Stomach (tissue), 4 donors: ENCODE data around the gene HAAO.

ENCODE experiments used
- EP300 ChIP-seq: sonication (generic); formaldehyde crosslinking; IDR thresholded peaks from one replicate; pipeline ENCODE4 v1.6.1; 2017; ENCODE audit warnings: antibody characterized with exemption
- POLR2AphosphoS5 ChIP-seq, 3 donors: sonication (generic); formaldehyde crosslinking; IDR thresholded peaks; one replicate each; pipeline ENCODE4 v1.6.1; 2016; ENCODE audit warnings: antibody characterized with exemption in 3 of 3
- TF ChIP-seq, protein P1 (sequence below), 7 experiments: fragments of 450-650 bp in 4 of 7; fragments of 200-600 bp in 3 of 7; sonication (generic) in 3 of 7; IDR thresholded peaks; one replicate each; pipeline ENCODE4 v1.5.1; 2016 to 2019; ENCODE audit warnings: antibody characterized with exemption in 7 of 7, control low read depth in 2 of 7, mild to moderate bottlenecking in 1 of 7

DNA sequence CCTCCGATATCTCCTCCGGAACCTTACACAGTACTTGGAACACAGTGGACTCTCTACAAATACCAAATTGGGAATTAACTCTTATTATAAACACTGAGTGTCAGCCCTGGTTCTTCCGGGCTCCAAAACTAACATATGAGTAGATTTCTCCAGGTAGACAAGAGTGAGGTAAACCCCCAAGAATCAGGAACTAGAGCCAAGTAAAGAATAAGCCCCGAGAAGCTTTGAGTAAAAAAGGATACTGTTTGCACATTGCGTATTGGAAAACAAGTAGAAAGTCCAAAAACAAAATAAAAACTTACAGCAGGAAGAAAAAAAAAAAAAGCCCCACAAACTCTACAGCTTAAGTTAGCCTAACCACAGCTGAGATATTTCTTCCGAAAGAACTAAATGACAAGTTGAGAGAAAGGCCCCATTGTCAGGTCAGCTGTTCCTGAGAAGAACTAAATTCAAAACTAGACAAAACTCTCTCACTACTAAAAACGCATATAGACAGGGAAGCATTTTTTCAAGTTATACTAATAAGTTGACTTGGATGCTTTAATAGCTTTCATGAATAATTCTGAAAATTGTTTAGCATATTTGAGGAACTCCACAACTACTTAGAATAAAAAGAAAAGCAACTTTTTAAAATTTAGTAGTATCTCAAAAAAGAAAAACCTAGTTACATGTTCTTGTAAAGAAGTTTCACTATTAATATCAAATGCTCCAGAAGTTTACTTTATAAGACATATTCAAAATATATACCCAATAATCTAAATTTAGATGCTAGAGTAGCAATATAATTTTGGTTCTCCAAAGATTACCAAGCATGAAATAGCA is 4.3 kb upstream of the HAAO start:
- TF ChIP-seq POLR2AphosphoS5 (IDR thresholded peaks at IDR 0.05) (no peak), EP300 (no peak)
- TF ChIP-seq, protein P1, sequence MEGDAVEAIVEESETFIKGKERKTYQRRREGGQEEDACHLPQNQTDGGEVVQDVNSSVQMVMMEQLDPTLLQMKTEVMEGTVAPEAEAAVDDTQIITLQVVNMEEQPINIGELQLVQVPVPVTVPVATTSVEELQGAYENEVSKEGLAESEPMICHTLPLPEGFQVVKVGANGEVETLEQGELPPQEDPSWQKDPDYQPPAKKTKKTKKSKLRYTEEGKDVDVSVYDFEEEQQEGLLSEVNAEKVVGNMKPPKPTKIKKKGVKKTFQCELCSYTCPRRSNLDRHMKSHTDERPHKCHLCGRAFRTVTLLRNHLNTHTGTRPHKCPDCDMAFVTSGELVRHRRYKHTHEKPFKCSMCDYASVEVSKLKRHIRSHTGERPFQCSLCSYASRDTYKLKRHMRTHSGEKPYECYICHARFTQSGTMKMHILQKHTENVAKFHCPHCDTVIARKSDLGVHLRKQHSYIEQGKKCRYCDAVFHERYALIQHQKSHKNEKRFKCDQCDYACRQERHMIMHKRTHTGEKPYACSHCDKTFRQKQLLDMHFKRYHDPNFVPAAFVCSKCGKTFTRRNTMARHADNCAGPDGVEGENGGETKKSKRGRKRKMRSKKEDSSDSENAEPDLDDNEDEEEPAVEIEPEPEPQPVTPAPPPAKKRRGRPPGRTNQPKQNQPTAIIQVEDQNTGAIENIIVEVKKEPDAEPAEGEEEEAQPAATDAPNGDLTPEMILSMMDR (IDR thresholded peaks at IDR 0.05): no peak
